Stimulated activated CD4-positive, alpha-beta T cell treated with anti-CD3 and anti-CD28 coated beads, Interleukin-15, amount 100 ng/mL, for 24 hours (primary cell): ENCODE measurements around the gene CFAP100.

Experiments
- DNase-seq: peaks from one replicate; pipeline ENCODE4 v3.0.0-alpha.2; 2020

The CFAP100 gene

DNA sequence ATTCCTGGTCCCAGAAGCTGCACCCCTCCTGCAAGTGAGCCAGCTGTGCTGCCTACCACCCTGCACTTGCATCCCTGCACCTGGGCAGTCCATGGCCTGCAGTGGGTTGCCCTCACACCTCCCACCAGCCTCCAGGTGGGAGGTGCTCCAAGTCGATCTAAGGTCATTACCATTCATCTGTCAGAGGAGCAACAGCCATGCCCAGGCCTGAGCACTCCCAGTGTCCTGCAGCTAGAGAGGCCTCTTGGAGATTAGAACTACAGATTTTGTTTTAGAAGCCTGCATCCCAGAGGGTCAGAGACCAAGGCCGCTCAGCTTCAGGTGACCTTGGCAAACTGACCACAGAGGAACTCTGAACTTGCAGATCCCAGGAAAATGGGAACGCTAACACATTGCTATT lies 90.0 kb downstream of the CFAP100 start:
- no peak for DNase-seq

DNA sequence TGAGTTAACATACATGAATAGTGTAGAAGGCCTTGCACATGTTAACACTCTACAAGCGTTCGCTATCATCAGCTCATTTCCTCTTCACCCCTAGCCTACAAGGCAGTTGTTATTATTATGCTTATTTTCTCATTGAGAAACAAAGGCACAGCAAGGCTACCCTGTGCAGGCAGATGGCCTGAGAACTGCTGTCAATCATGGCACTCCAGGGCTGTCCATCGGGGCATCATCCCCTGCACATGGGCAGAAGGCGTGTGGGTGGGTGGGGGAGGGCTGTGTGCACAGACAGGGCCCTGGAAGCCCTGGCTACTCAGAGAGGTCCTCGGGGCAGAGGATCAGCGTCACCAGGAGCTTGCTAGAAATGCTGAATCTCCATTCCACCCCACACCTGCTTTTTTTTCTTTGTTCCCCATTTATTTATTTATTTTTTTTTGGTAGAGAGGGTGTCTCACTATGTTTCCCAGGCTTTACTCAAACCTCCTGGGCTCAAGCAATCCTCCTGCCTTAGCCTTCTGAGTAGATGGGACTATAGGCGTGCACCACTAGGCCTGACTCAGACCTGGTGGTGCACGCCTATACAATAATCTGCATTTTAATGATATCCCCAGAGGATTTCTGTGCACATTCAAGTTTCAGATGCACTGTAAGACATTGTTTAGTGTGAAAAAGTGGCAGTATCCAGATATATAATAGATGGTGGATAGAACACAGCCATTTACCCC lies 90.6 kb downstream of the CFAP100 start:
- no peak for DNase-seq

DNA sequence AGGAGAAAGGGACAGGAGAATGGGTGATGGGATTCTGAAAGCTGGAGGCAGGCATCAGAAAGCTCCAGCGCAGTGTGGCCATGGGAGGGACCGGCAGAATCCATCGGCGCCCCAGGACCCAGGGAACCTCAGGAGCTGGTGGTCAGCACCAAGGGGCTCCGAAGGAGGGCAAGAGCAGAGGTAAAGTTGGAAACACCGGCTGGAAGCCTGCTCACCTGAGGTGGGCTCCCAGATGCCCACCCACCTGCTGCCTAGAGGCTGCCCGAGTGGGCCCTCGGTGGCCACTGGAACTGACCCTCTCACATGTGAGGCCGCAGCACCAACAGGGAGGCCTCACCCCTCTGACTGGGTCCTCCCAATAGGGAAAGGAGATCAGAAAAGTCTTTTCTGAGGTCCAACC lies 91.2 kb downstream of the CFAP100 start:
- no peak for DNase-seq
